Measurements from ENCODE around the gene POTEF. TPM values are rescaled to one million over a fixed set of nuclear protein-coding genes. Genes with fewer than 3 reads are reported as not detected.
"Not testable (repeated sequence)": the region's sequence is repeated elsewhere in the genome, so short reads cannot be mapped to it uniquely, and the experiment has no call there.

Gene POTEF
- total and polyA plus RNA-seq, 2 experiments from 2014 or later: 1.1 to 3.0 TPM

DNA sequence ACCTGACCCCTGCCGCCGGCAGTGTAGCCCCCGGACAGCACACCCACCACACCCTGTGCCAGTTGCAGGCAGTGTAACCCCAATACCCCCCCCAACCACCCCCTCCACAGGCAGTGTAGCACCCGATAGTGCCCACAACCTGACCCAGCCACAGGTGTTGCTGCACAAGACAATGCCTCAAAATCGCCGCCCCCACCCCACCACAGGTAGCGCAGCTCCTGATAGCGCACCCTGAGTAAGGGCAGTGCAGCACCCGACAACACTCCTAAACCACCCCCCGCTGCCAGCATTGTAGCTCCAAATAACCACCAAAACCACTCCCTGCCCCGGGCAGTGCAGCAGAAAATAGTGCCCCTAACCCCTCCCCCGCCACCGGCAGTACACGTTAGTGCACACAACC, 558 bp downstream of the POTEF start:
- H3K27ac ChIP-seq (ENCODE audit: low read depth); H3K9me3 Mint-ChIP-seq; H3K27ac Mint-ChIP-seq; H3K27me3 ChIP-seq (ENCODE audit: insufficient read depth); H3K36me3 ChIP-seq (ENCODE audit: insufficient read depth); H2AFZ ChIP-seq; H3K27me3 Mint-ChIP-seq (ENCODE audit: insufficient read depth, low read depth, poor library complexity); H4K20me1 ChIP-seq (replicated peaks; ENCODE audit: insufficient read depth); H3K4me2 ChIP-seq; H3K4me3 ChIP-seq; H3K36me3 Mint-ChIP-seq (ENCODE audit: low read depth); H3K4me1 Mint-ChIP-seq; H3F3A ChIP-seq (replicated peaks; ENCODE audit: low read depth); H3K4me1 ChIP-seq (ENCODE audit: insufficient read depth); DNase-seq (ENCODE audit: low spot score); H3K9me2 ChIP-seq (ENCODE audit: insufficient read depth); H3K79me2 ChIP-seq (replicated peaks; ENCODE audit: insufficient read depth): not testable (repeated sequence)
- peak overlapping the region; percentile 29; the same call in 1 of the 3 replicates for H3K4me3 Mint-ChIP-seq
- peak; percentile 18 for ATAC-seq

GRCh38 chr2:130127726-130128125, 1.3 kb downstream of the POTEF start:
- not testable (repeated sequence) for H3K27me3 ChIP-seq (ENCODE audit: insufficient read depth); H3K27me3 Mint-ChIP-seq (ENCODE audit: insufficient read depth, low read depth, poor library complexity); H3K9me2 ChIP-seq (ENCODE audit: insufficient read depth); H3K27ac Mint-ChIP-seq; H3K4me1 Mint-ChIP-seq; H3K4me3 Mint-ChIP-seq; H2AFZ ChIP-seq; DNase-seq (ENCODE audit: low spot score); H3K4me1 ChIP-seq (ENCODE audit: insufficient read depth); H3K27ac ChIP-seq (ENCODE audit: low read depth); H3K79me2 ChIP-seq (replicated peaks; ENCODE audit: insufficient read depth); H3K36me3 ChIP-seq (ENCODE audit: insufficient read depth); H3K9me3 Mint-ChIP-seq; H4K20me1 ChIP-seq (replicated peaks; ENCODE audit: insufficient read depth); H3K4me3 ChIP-seq; H3K36me3 Mint-ChIP-seq (ENCODE audit: low read depth); H3F3A ChIP-seq (replicated peaks; ENCODE audit: low read depth); H3K4me2 ChIP-seq
- 0 out of 4 replicates have a peak, but pooled peaks of 1 of the 2 experiments have one; percentile 2 for TF ChIP-seq CTCF (conservative IDR thresholded peaks at IDR 0.05; ENCODE audit: low read depth in 2 of 2)
- ATAC-seq: peak; percentile 29

- H3K9me2 ChIP-seq (ENCODE audit: insufficient read depth); DNase-seq (ENCODE audit: low spot score); H3F3A ChIP-seq (replicated peaks; ENCODE audit: low read depth); H3K4me1 Mint-ChIP-seq; H3K36me3 Mint-ChIP-seq (ENCODE audit: low read depth); H3K27ac ChIP-seq (ENCODE audit: low read depth); H2AFZ ChIP-seq; H3K4me3 ChIP-seq; H3K36me3 ChIP-seq (ENCODE audit: insufficient read depth); H3K27ac Mint-ChIP-seq; H3K9me3 Mint-ChIP-seq; H3K27me3 Mint-ChIP-seq (ENCODE audit: insufficient read depth, low read depth, poor library complexity); H3K79me2 ChIP-seq (replicated peaks; ENCODE audit: insufficient read depth); H3K27me3 ChIP-seq (ENCODE audit: insufficient read depth); H3K4me2 ChIP-seq; H4K20me1 ChIP-seq (replicated peaks; ENCODE audit: insufficient read depth); H3K4me1 ChIP-seq (ENCODE audit: insufficient read depth); ATAC-seq; H3K4me3 Mint-ChIP-seq: not testable (repeated sequence)
Measured at GRCh38 chr2:130120924-130121323, 8.1 kb downstream of the POTEF start.

DNA sequence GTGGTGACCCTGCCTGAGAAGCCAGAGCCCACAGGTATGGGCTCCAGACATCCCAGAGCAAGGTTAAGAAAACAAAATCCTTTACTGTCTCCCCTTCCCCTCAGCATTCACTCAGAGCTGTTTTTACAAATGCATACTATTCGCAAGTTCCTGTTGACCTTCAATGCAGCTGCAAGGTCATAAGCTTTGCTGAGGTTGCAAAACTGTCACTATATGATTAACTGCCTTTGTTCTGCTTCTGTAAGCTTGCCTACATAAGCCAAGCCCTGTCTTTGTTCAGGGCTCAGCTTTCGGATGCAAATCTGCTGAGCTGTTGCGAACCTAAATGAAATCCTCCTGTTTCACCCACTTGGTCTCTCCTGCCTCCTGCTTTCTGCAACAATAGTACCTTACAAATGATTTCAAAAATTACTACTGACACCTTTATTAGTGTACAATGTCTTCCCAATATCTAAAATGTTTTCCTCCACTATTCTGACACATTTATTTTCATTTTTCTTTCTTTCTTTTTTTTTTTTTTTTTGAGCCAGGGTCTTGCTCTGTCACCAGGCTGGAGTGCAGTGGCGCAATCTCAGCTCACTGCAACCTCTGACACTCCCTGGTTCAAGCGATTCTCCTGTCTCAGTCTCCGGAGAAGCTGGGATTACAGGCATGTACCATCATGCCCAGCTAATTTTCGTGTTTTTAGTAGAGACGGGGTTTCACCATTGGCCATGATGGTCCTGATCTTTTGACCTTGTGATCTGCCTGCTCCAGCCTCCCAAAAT, 26.2 kb downstream of the POTEF start:
- H3K36me3 Mint-ChIP-seq (ENCODE audit: low read depth); H3K4me3 Mint-ChIP-seq; H3K27me3 ChIP-seq (ENCODE audit: insufficient read depth); H3K27me3 Mint-ChIP-seq (ENCODE audit: insufficient read depth, low read depth, poor library complexity); H3K4me1 Mint-ChIP-seq; H3K27ac ChIP-seq (ENCODE audit: low read depth); H4K20me1 ChIP-seq (replicated peaks; ENCODE audit: insufficient read depth); H3K9me3 Mint-ChIP-seq; H3K79me2 ChIP-seq (replicated peaks; ENCODE audit: insufficient read depth); H3K4me2 ChIP-seq; H2AFZ ChIP-seq; H3K4me3 ChIP-seq; H3K9me2 ChIP-seq (ENCODE audit: insufficient read depth); H3F3A ChIP-seq (replicated peaks; ENCODE audit: low read depth); H3K36me3 ChIP-seq (ENCODE audit: insufficient read depth); H3K4me1 ChIP-seq (ENCODE audit: insufficient read depth); H3K27ac Mint-ChIP-seq: not testable (repeated sequence)
- DNase-seq (ENCODE audit: low spot score): peak; percentile 7
- ATAC-seq: peak; percentile 50; the same call in 2 of the 3 replicates

DNA sequence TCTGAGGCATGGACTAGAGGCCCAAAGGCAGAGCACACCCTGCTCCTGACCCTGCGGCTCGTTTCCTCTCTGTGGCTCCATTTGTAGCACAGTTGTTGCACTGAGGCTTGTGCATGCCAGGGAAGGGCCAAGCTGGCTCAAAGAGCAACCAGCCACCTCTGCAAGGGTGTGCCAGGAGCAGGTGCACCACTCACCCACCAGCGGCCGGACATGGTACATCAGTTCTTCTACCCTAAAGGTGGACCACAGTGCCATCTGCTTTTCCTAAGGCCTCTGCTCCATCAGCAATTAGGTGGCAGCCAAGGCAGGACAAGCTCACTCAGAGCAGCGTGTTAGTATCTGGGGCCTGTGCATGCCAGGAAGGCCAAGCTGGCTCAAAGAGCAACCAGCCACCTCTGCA, 66.4 kb downstream of the POTEF start:
- not testable (repeated sequence) for ATAC-seq; H3K4me1 ChIP-seq (ENCODE audit: insufficient read depth)

DNA sequence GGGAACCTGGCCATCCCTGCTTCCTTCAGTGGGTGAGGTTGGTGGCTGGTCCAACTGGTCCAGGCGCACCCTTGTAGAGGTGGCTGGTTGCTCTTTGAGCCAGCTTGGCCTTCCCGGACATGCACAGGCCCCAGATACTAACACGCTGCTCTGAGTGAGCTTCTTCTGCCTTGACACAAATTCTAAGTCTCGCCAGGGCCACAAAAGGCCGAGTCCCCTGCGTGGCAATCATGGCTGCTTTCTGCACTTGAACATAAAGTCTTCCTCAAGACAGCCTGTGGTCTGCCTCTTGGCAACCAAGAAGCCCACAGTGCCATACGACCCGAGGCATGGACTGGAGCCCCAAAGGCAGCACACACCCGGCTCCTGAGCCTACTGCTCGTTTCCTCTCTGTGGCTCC, 69.0 kb downstream of the POTEF start:
- H3K79me2 ChIP-seq (replicated peaks; ENCODE audit: insufficient read depth); DNase-seq (ENCODE audit: low spot score); H3K36me3 Mint-ChIP-seq (ENCODE audit: low read depth); H4K20me1 ChIP-seq (replicated peaks; ENCODE audit: insufficient read depth); H3K4me3 Mint-ChIP-seq; H3K9me2 ChIP-seq (ENCODE audit: insufficient read depth); H3K4me2 ChIP-seq; H3K4me1 ChIP-seq (ENCODE audit: insufficient read depth); H2AFZ ChIP-seq; H3K9me3 Mint-ChIP-seq; H3K27me3 ChIP-seq (ENCODE audit: insufficient read depth); H3K27ac ChIP-seq (ENCODE audit: low read depth); H3K27me3 Mint-ChIP-seq (ENCODE audit: insufficient read depth, low read depth, poor library complexity); H3F3A ChIP-seq (replicated peaks; ENCODE audit: low read depth); H3K27ac Mint-ChIP-seq; H3K36me3 ChIP-seq (ENCODE audit: insufficient read depth); H3K4me3 ChIP-seq; H3K4me1 Mint-ChIP-seq; ATAC-seq: not testable (repeated sequence)

More for the DNA sequence above, 66.4 kb downstream of the POTEF start:
- H3K27me3 Mint-ChIP-seq (ENCODE audit: insufficient read depth, low read depth, poor library complexity); H3K9me3 Mint-ChIP-seq; H2AFZ ChIP-seq; H3K9me2 ChIP-seq (ENCODE audit: insufficient read depth); H3K27ac ChIP-seq (ENCODE audit: low read depth); DNase-seq (ENCODE audit: low spot score); H3K4me1 Mint-ChIP-seq; H3K4me2 ChIP-seq; H3K4me3 ChIP-seq; H3F3A ChIP-seq (replicated peaks; ENCODE audit: low read depth); H3K36me3 Mint-ChIP-seq (ENCODE audit: low read depth); H3K27ac Mint-ChIP-seq; H3K27me3 ChIP-seq (ENCODE audit: insufficient read depth); H3K36me3 ChIP-seq (ENCODE audit: insufficient read depth); H3K4me3 Mint-ChIP-seq; H4K20me1 ChIP-seq (replicated peaks; ENCODE audit: insufficient read depth); H3K79me2 ChIP-seq (replicated peaks; ENCODE audit: insufficient read depth): not testable (repeated sequence)
